Liver (tissue), 3 donors: ENCODE measurements around the gene CELF3.

Experiments used
- CTCF ChIP-seq: fragments of 150-350 bp; IDR thresholded peaks from 2 replicates; pipeline ENCODE4 v1.5.1; 2017; ENCODE audit warnings: improper control_type of control experiment, low read depth, low read length; ENCODE audit not compliant: missing input control
- RXRA ChIP-seq, 2 donors: IDR thresholded peaks; 2 replicates each; pipeline ENCODE4 v1.6.1; 2017 to 2018; ENCODE audit warnings: antibody characterized with exemption in 2 of 2, mild to moderate bottlenecking in 1 of 2
- TAF1 ChIP-seq: conservative IDR thresholded peaks from 2 replicates; pipeline ENCODE4 v1.6.1; 2016; ENCODE audit warnings: antibody characterized with exemption, mild to moderate bottlenecking
- donor health status: healthy.
- donor health status: healthy.

DNA sequence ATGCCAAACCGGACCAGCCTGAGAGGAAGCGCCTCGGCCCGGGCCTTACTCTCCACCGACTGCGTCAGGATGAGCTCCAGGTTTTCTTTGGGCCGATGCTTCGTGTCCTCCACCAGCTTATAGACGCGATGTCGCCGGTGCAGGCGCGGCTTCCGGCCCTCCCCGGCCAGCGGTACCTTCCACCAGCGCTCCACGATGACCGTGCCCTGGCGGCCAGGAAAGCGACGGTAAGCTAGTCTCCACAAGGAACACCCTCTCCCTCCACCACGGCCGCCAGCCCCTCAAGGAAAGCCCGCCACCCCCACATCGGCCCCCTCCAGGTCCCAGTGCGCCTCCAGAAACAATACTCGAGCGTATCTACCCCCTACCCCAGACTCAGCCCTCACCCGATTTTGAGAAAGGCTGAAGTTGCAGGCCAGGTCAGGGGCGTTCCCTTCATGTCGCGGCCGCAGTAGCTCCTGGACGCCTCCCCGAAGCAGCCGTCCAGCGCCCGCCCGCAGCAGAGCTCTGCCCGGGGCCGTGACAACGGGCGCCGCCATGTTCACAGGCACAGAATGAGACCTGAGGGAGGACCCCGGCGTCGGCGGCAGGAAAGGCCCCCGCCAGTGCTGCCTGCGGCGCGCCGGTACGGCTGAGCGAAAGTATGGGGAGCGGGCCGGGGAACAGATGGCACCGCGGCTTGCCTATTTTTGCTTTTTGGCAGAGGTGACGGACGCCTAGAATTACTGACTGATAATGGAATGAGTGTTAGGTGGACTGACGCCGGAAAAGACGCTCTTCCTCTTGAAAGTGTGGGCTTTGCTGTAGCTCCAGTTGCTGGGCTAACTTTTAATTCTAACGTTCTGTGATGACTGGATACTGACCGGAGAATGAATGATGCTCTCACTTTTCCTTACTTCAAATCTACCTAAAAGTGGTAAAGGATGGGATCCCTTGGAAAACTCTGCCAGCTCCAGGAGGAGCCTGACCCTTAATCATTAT is 46.6 kb upstream of the CELF3 start, which contains the start of gene MRPL9:
- TF ChIP-seq CTCF (no peak), TAF1 (peak; percentile 46), RXRA (IDR thresholded peaks at IDR 0.05) (no peak)
